NCI-H2107 (cell line): ENCODE measurements around the gene CHST15.

ENCODE experiments used
- DNase-seq: peaks from one replicate; lab custom pipeline; 2025; lab: John Stamatoyannopoulos, UW

Gene CHST15

DNA sequence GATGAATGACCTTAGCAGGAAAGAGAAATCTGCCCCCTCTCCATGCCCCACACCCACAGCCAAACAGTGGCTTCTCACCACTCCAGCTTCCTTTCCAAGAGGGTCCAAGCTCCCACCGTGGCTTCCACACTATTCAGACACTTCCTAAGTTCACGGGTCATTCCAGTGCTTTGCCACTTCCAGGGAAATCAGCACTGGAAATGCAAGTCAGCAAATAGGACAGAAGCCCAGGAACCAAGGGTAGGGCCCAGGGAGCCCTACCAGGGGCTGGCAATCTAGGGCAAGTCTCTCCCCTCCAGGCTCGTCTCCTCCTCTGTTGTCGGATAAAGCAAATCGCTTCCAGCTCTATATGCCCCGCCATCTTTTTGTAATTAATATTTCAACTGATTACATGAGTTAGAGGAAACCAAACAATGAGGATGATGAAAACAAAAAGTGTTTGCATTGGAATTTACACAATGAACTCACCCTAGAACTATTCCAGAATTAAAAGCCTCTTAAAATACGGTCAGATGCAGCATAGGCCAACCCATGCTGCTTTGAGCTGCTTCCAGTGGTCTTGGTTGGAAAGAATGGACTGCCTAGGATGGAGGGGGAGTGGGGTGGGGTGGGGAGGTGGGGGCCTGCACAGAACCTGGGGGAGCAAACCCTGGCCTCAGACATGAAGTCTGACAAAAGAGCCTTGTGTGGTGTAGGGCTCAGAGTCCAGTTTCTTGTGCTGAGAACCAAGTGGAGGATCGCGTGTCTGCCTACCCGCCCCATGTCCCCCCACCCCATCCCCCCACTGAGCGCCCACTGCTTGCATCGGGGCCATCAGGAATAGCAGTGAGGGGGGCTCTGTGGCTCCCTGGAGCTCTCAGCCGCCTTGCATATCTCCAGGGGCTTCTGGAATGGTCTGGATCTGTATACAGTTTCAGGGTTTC is 127.2 kb downstream of the CHST15 start:
- DNase-seq: no peak

- DNase-seq: no peak
Measured at GRCh38 chr10:123964953-123965352, 128.4 kb downstream of the CHST15 start.

DNA sequence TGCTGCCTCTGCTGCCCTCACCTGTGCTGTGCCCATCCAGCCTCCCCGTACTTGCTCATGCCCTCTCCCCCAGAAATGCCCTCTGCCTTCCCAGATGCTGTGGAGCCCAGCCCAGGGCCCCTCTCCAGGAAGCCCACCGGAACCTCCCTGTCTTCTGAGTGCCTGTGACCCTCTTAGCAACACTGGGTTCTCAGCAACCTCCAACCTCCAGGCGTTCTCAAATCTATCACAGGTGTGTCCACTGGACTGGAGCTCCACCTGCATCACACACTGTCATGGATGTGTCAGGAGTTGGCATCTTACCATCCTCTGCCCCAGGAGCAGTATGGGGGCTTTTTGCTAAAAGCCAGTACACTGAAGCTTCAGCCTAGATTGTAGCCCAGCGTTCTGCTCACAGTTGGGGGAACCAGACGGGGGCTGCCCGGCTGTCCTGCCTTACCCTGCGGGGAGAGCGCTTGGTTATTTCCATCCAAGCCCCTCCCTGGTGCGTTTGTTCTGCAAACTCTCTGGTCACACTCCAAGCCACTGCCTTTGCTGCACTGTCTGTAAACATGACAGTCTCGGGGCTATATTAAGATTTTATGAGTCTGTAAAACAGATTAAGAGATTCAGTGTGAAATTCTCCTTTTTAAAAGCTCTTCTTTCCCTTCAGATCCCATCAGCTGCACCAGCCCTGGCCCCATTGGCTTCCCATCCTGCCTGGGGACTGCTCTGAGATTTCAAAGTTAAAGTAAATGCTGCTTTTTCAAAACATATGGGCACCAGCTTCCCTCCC is 130.5 kb downstream of the CHST15 start:
- no peak for DNase-seq

GRCh38 chr10:123958241-123958640 is 135.2 kb downstream of the CHST15 start:
- no peak for DNase-seq
